K562 (cell line): ENCODE results near the gene STAG2. TPM values are rescaled to one million over a fixed set of nuclear protein-coding genes. Genes with fewer than 3 reads are reported as not detected.

Experiments used
- ATAC-seq: fragments of 200-7000 bp; cut with Tn5 transposase; 3 replicates; pipeline ENCODE4 v1.9.1; 2020; ENCODE audit warnings: moderate library complexity
- BruUV-seq: library from RNA; stranded (reverse); fragments of 400-500 nt; replicated peaks from 2 replicates; lab custom pipeline; 2021; lab: Mats Ljungman, UMichigan
- CTCF ChIA-PET: fragments of 300-600 bp; formaldehyde crosslinking; extraction: SDS; loops from one replicate; lab custom pipeline; 2021; ENCODE audit warnings: low intra/inter-chr PET ratio; lab: Yijun Ruan, JAX
- POLR2A ChIA-PET: fragments of 300-600, 350-650 bp; sonication (Branson Sonifier 250); formaldehyde crosslinking; extraction: SDS; loops from one replicate; lab custom pipeline; 2021; ENCODE audit warnings: antibody characterized with exemption, inconsistent platforms; lab: Yijun Ruan, JAX
- DNase-seq, 4 experiments: peaks; one replicate each; pipeline versions ENCODE4 v3.0.0 to v3.0.0-alpha.2; 2011 to 2018; ENCODE audit warnings: low spot score in 3 of 4, mixed read lengths in 3 of 4; ENCODE audit errors: extremely low read depth in 1 of 4
- FAIRE-seq: peaks from 2 replicates; lab custom pipeline; 2011; peaks lifted over from hg19 to GRCh38; lab: Jason Lieb, UNC
- H2AFZ ChIP-seq: 2 replicates; pipeline ENCODE4 v1.6.0; 2011; ENCODE audit warnings: low read depth, low read length, control low read depth, inconsistent platforms
- H3K27ac ChIP-seq: fragments of 200-600 bp; 3 replicates; pipeline ENCODE4 v1.8.0; 2011; ENCODE audit warnings: low read depth, mild to moderate bottlenecking, control low read depth, inconsistent platforms, low read length, moderate library complexity, mixed read lengths; ENCODE audit errors: extremely low read depth
- H3K27me3 ChIP-seq, 2 experiments: fragments of 300-600 bp in 1 of 2; 2 replicates in 1 of 2; 3 replicates in 1 of 2; pipeline versions ENCODE4 v1.6.0 to v1.8.0; 2011; ENCODE audit warnings: inconsistent platforms in 2 of 2, low read length in 2 of 2, mild to moderate bottlenecking in 1 of 2, mixed read lengths in 1 of 2, moderate library complexity in 1 of 2; ENCODE audit not compliant: control insufficient read depth in 2 of 2, insufficient read depth in 2 of 2
- H3K36me3 ChIP-seq: fragments of 300-600 bp; 3 replicates; pipeline ENCODE4 v1.8.0; 2011; ENCODE audit warnings: mild to moderate bottlenecking, low read length, inconsistent platforms; ENCODE audit not compliant: control insufficient read depth, insufficient read depth
- H3K4me1 ChIP-seq, 2 experiments: fragments of 200-600 bp in 1 of 2; replicated peaks in 1 of 2; 2 replicates in 1 of 2; 3 replicates in 1 of 2; pipeline versions ENCODE4 v1.5.1 to v1.8.0; 2011; ENCODE audit warnings: inconsistent platforms in 2 of 2, low read length in 2 of 2, mild to moderate bottlenecking in 1 of 2, mixed read lengths in 1 of 2, moderate library complexity in 1 of 2; ENCODE audit not compliant: control insufficient read depth in 2 of 2, insufficient read depth in 2 of 2
- H3K4me2 ChIP-seq: 2 replicates; pipeline ENCODE4 v1.6.1; 2011; ENCODE audit warnings: low read length, control low read depth, inconsistent platforms, mixed read lengths; ENCODE audit not compliant: insufficient read depth
- H3K4me3 ChIP-seq: fragments of 200-600 bp; sonication (generic), shearing (Covaris generic); 2 replicates; pipeline ENCODE4 v1.5.1; 2016; ENCODE audit warnings: control low read depth, inconsistent platforms
- H3K79me2 ChIP-seq: fragments of 200-600 bp; 3 replicates; pipeline ENCODE4 v1.8.0; 2011; ENCODE audit warnings: low read length, inconsistent platforms; ENCODE audit not compliant: control insufficient read depth, insufficient read depth
- H3K9ac ChIP-seq, 2 experiments: 2 replicates each; pipeline versions ENCODE4 v1.6.0 to v1.6.1; 2011; ENCODE audit warnings: low read depth in 2 of 2, low read length in 2 of 2, control low read depth in 1 of 2, inconsistent platforms in 1 of 2, mild to moderate bottlenecking in 1 of 2, mixed read lengths in 1 of 2; ENCODE audit not compliant: insufficient read depth in 1 of 2
- H3K9me1 ChIP-seq: one replicate; pipeline ENCODE4 v1.6.0; 2011; ENCODE audit warnings: inconsistent platforms, mild to moderate bottlenecking, low read length, moderate library complexity; ENCODE audit not compliant: control insufficient read depth, insufficient read depth
- H3K9me3 ChIP-seq: replicated peaks from 2 replicates; pipeline ENCODE4 v1.5.1; 2011; ENCODE audit warnings: low read depth, low read length, inconsistent platforms; ENCODE audit not compliant: control insufficient read depth, insufficient read depth
- H4K20me1 ChIP-seq: replicated peaks from 2 replicates; pipeline ENCODE4 v1.6.1; 2011; ENCODE audit warnings: low read length, inconsistent platforms, mixed read lengths; ENCODE audit not compliant: control insufficient read depth, insufficient read depth
- IFI16 ChIP-seq: fragments of 250-450 bp; sonication (Bioruptor Pico); IDR thresholded peaks from 2 replicates; pipeline ENCODE4 v2.1.2; 2022; ENCODE audit warnings: mild to moderate bottlenecking, inconsistent platforms
- KDM2B ChIP-seq: fragments of 250-450 bp; sonication (Bioruptor Pico); IDR thresholded peaks from 2 replicates; pipeline ENCODE4 v1.8.0; 2021; ENCODE audit warnings: mild to moderate bottlenecking, moderate library complexity
- LCOR ChIP-seq: sonication (generic); formaldehyde crosslinking; IDR thresholded peaks from 2 replicates; pipeline ENCODE4 v1.8.0; 2022; ENCODE audit warnings: mild to moderate bottlenecking, missing genetic modification reagents
- NR1H2 ChIP-seq: sonication (generic); formaldehyde crosslinking; IDR thresholded peaks from 2 replicates; pipeline ENCODE4 v1.4.0; 2020; ENCODE audit warnings: mild to moderate bottlenecking, missing genetic modification reagents
- THAP7 ChIP-seq: fragments of 250-450 bp; sonication (Bioruptor Pico); IDR thresholded peaks from 2 replicates; pipeline ENCODE4 v1.5.0; 2021
- WGBS: fragments of 100-300 bp; shearing (Covaris generic); methylation state at CpG from one replicate; pipeline ENCODE4 v1.1.6; 2016; ENCODE audit warnings: low coverage, mixed read lengths; ENCODE audit not compliant: insufficient coverage; ENCODE audit errors: missing lambda C conversion rate; 5-methylcytosine and 5-hydroxymethylcytosine counted together
- in situ Hi-C: fragments of 300-500 bp; cut with MboI; formaldehyde crosslinking; loops from 4 replicates; pipeline ENCODE4 v1.15.0; 2018; ENCODE audit warnings: inconsistent platforms, mixed read lengths
- intact Hi-C: fragments of 100-400 bp; cut with micrococcal nuclease; formaldehyde crosslinking; loops from 2 replicates; pipeline ENCODE4 v1.14.2; 2022
- polyA plus RNA-seq, 8 experiments: library from polyadenylated mRNA; depleted of rRNA in 4 of 8; stranded (reverse) in 5 of 8; unstranded in 3 of 8; fragments of >200 nt; fragmentation: Nextera tagmentation in 2 of 8; fragmentation: Illumina TruSeq in 1 of 8; extraction: Ambion mirVana in 2 of 8; extraction: Trizol in 1 of 8; gene quantifications; 2 replicates each; pipeline versions ENCODE4 v1.2.1 to v1.2.3, GENCODE V29; 2011 to 2014; ENCODE audit warnings: inconsistent platforms in 1 of 8, missing spikeins in 1 of 8
- total RNA-seq, 7 experiments: library from RNA; depleted of rRNA in 6 of 7; stranded (reverse); fragments of >200 nt in 6 of 7; fragmentation: Illumina TruSeq in 2 of 7; extraction: Trizol in 2 of 7; gene quantifications; 2 replicates each; pipeline versions ENCODE4 v1.2.1 to v1.2.3, GENCODE V29; 2011 to 2021; ENCODE audit warnings: low replicate concordance in 1 of 7

STAG2 gene
- total and polyA plus RNA-seq, 9 of the 15 experiments (the other 6 are each of a cell fraction or from before 2014, with no cell fraction given), result 40.3 to 133 (median 90.1) TPM

GRCh38 chrX:124087000-124087746, 125.7 kb downstream of the STAG2 start:
- no TSS peak for BruUV-seq
- ATAC-seq (no peak), FAIRE-seq (no peak), DNase-seq (no peak)
- Histone ChIP-seq H3K9me1 (no peaks in the 10 kb centered on the region), H2AFZ (no peak overlapping the region), H3K4me3 (no peak overlapping the region), H3K9me3 (no peaks in the 10 kb centered on the region), H3K27ac (no peak overlapping the region), H3K9ac (no peak overlapping the region), H3K4me1 (no peaks in the 10 kb centered on the region), H3K4me2 (no peak overlapping the region), H3K36me3 (peaks cover 89% of the 10 kb centered on the region), H3K27me3 (no peaks in the 10 kb centered on the region), H4K20me1 (no peaks in the 10 kb centered on the region), H3K79me2 (no peaks in the 10 kb centered on the region)
- CTCF ChIA-PET, result no interaction called here
- 90% methylated on average over 6 of the region's 6 CpGs for WGBS
- in situ Hi-C loops (no loop called here), intact Hi-C loops (no loop called here)
- POLR2A ChIA-PET, result no interaction called here
- no peak for TF ChIP-seq IFI16 (CRISPR knock-in tag)
- TF ChIP-seq NR1H2 (CRISPR knock-in tag), result no peak
- TF ChIP-seq KDM2B (CRISPR knock-in tag), result no peak
- no peak for TF ChIP-seq LCOR (CRISPR knock-in tag)
- no peak for TF ChIP-seq THAP7 (CRISPR knock-in tag)
